HepG2 (cell line): ENCODE results near the gene UQCRC2. TPM values are rescaled to one million over a fixed set of nuclear protein-coding genes. Genes with fewer than 3 reads are reported as not detected.
A peak's percentile ranks its signal among the peaks of the same experiment; 100 is the strongest.
"Not testable (repeated sequence)": the region's sequence is repeated elsewhere in the genome, so short reads cannot be mapped to it uniquely, and the experiment has no call there.

Source experiments
- ATAC-seq: fragments of 200-7000 bp; cut with Tn5 transposase; 3 replicates; pipeline ENCODE4 v1.9.1; 2020; ENCODE audit warnings: mild to moderate bottlenecking, moderate library complexity
- BruUV-seq: library from RNA; stranded (reverse); fragments of 400-500 nt; replicated peaks from 2 replicates; lab custom pipeline; 2021; lab: Mats Ljungman, UMichigan
- CTCF ChIA-PET: fragments of 300-600 bp; formaldehyde crosslinking; extraction: SDS; loops from one replicate; lab custom pipeline; 2021; ENCODE audit warnings: low total read pairs, inconsistent platforms, low intra/inter-chr PET ratio; lab: Yijun Ruan, JAX
- POLR2A ChIA-PET: fragments of 350-600 bp; sonication (Branson Sonifier 250); formaldehyde crosslinking; loops from one replicate; lab custom pipeline; 2020; ENCODE audit warnings: antibody characterized with exemption, inconsistent platforms; lab: Yijun Ruan, JAX
- DNase-seq: peaks from one replicate; pipeline ENCODE4 v3.0.0-alpha.2; 2015; ENCODE audit warnings: low spot score
- FAIRE-seq: peaks from 3 replicates; lab custom pipeline; 2011; peaks lifted over from hg19 to GRCh38; lab: Jason Lieb, UNC
- H2AFZ ChIP-seq: one replicate; pipeline ENCODE4 v1.6.1; 2011; ENCODE audit warnings: low read length, inconsistent platforms
- H3K27ac ChIP-seq: fragments of 300-600 bp; 3 replicates; pipeline ENCODE4 v1.8.0; 2011; ENCODE audit warnings: mixed run types, mild to moderate bottlenecking, mixed read lengths, low read length, inconsistent platforms; ENCODE audit not compliant: insufficient read depth; ENCODE audit errors: extremely low read length
- H3K27me3 ChIP-seq, 2 experiments: fragments of 200-600 bp in 1 of 2; 2 replicates in 1 of 2; 3 replicates in 1 of 2; pipeline versions ENCODE4 v1.6.0 to v1.8.0; 2011; ENCODE audit warnings: low read length in 2 of 2, mild to moderate bottlenecking in 2 of 2, moderate library complexity in 2 of 2, inconsistent platforms in 1 of 2; ENCODE audit not compliant: insufficient read depth in 2 of 2, control insufficient read depth in 1 of 2
- H3K36me3 ChIP-seq, 2 experiments: fragments of 200-600 bp in 1 of 2; replicated peaks in 1 of 2; 2 replicates in 1 of 2; 3 replicates in 1 of 2; pipeline versions ENCODE4 v1.5.1 to v1.8.0; 2011; ENCODE audit warnings: low read length in 2 of 2, inconsistent platforms in 1 of 2; ENCODE audit not compliant: insufficient read depth in 2 of 2, control insufficient read depth in 1 of 2
- H3K4me1 ChIP-seq: 2 replicates; pipeline ENCODE4 v1.5.1; 2012; ENCODE audit warnings: low read length, inconsistent platforms; ENCODE audit not compliant: insufficient read depth
- H3K4me2 ChIP-seq: 2 replicates; pipeline ENCODE4 v1.6.0; 2011; ENCODE audit warnings: low read depth, low read length, inconsistent platforms
- H3K4me3 ChIP-seq, 3 experiments: fragments of 200-600 bp in 1 of 3; sonication (generic), shearing (Covaris generic) in 1 of 3; replicated peaks in 1 of 3; 2 replicates each; pipeline ENCODE4 v1.5.1; 2011 to 2016; ENCODE audit warnings: low read length in 3 of 3, inconsistent platforms in 2 of 3, low read depth in 2 of 3, mild to moderate bottlenecking in 2 of 3, control low read depth in 1 of 3, mixed read lengths in 1 of 3; ENCODE audit not compliant: insufficient read depth in 1 of 3
- H3K79me2 ChIP-seq: one replicate; pipeline ENCODE4 v1.6.1; 2011; ENCODE audit warnings: low read length, inconsistent platforms; ENCODE audit not compliant: insufficient read depth
- H3K9ac ChIP-seq: 2 replicates; pipeline ENCODE4 v1.6.0; 2011; ENCODE audit warnings: mild to moderate bottlenecking, low read depth, low read length, inconsistent platforms; ENCODE audit not compliant: insufficient read depth
- H3K9me3 ChIP-seq: 2 replicates; pipeline ENCODE4 v1.5.1; 2012; ENCODE audit warnings: mild to moderate bottlenecking, low read length
- H4K20me1 ChIP-seq: 2 replicates; pipeline ENCODE4 v1.6.0; 2011; ENCODE audit warnings: inconsistent platforms, mild to moderate bottlenecking, low read length, moderate library complexity; ENCODE audit not compliant: insufficient read depth
- ISX ChIP-seq: sonication (generic); formaldehyde crosslinking; conservative IDR thresholded peaks from 2 replicates; pipeline ENCODE4 v1.5.0; 2020; ENCODE audit warnings: missing genetic modification reagents
- ONECUT2 ChIP-seq: sonication (generic); formaldehyde crosslinking; IDR thresholded peaks from 2 replicates; pipeline ENCODE4 v1.4.0; 2020; ENCODE audit warnings: missing genetic modification reagents
- RORA ChIP-seq: sonication (generic); formaldehyde crosslinking; IDR thresholded peaks from 2 replicates; pipeline ENCODE4 v1.5.0; 2020; ENCODE audit warnings: mild to moderate bottlenecking, missing genetic modification reagents, moderate library complexity
- STAG1 ChIP-seq: sonication (generic); formaldehyde crosslinking; IDR thresholded peaks from 2 replicates; pipeline ENCODE4 v1.4.0; 2020; ENCODE audit warnings: missing genetic modification reagents
- ZNF17 ChIP-seq: sonication (generic); formaldehyde crosslinking; IDR thresholded peaks from 2 replicates; pipeline ENCODE4 v1.5.0; 2020; ENCODE audit warnings: mild to moderate bottlenecking, missing genetic modification reagents
- ZNF558 ChIP-seq: sonication (generic); formaldehyde crosslinking; IDR thresholded peaks from 2 replicates; pipeline ENCODE4 v1.9.0; 2022; ENCODE audit warnings: mild to moderate bottlenecking, missing genetic modification reagents, borderline replicate concordance
- ZNF674 ChIP-seq: sonication (generic); formaldehyde crosslinking; IDR thresholded peaks from 2 replicates; pipeline ENCODE4 v1.5.0; 2020; ENCODE audit warnings: low read depth, mild to moderate bottlenecking, missing genetic modification reagents
- ZNF761 ChIP-seq: sonication (generic); formaldehyde crosslinking; conservative IDR thresholded peaks from 2 replicates; pipeline ENCODE4 v1.4.0; 2020; ENCODE audit warnings: mild to moderate bottlenecking, missing genetic modification reagents
- WGBS: methylation state at CpG from one replicate; pipeline ENCODE4 v1.1.6; 2017; ENCODE audit warnings: low lambda C conversion rate; 5-methylcytosine and 5-hydroxymethylcytosine counted together
- in situ Hi-C: cut with HindIII; loops from 2 replicates; pipeline ENCODE4 v1.10.0; 2017; ENCODE audit warnings: low pct_unique_long_range_greater_than_20kb; ENCODE audit not compliant: extremely low pct_ligation_motif_present
- intact Hi-C: fragments of 100-400 bp; cut with micrococcal nuclease; formaldehyde crosslinking; loops from one replicate; pipeline ENCODE4 v1.10.0; 2022; ENCODE audit not compliant: unreplicated experiment
- polyA plus RNA-seq, 8 experiments: library from polyadenylated mRNA; depleted of rRNA in 3 of 8; stranded (reverse) in 7 of 8; unstranded in 1 of 8; fragments of >200 nt; fragmentation: Illumina TruSeq in 4 of 8; extraction: Trizol in 4 of 8; gene quantifications; 2 replicates each; pipeline versions ENCODE4 v1.2.1 to v1.2.3, GENCODE V29; 2011 to 2016; ENCODE audit warnings: low read depth in 4 of 8, missing spikeins in 1 of 8, mixed read lengths in 1 of 8; ENCODE audit not compliant: insufficient read depth in 1 of 8
- total RNA-seq, 5 experiments: library from RNA; depleted of rRNA; stranded (reverse); fragments of >200 nt; fragmentation: Illumina TruSeq; extraction: Trizol; gene quantifications; 2 replicates each; pipeline ENCODE4 v1.2.3, GENCODE V29; 2016; ENCODE audit warnings: low read depth in 1 of 5
- TF ChIP-seq, protein P1 (sequence below), 2 experiments: sonication (generic) in 1 of 2; formaldehyde crosslinking in 1 of 2; IDR thresholded peaks; 2 replicates each; pipeline versions ENCODE4 v1.5.1 to v1.6.1; 2011 to 2020; ENCODE audit warnings: borderline replicate concordance in 1 of 2, low read depth in 1 of 2, low read length in 1 of 2, mild to moderate bottlenecking in 1 of 2, missing genetic modification reagents in 1 of 2, moderate library complexity in 1 of 2

The UQCRC2 gene
- total and polyA plus RNA-seq, 2 of the 13 experiments (the other 11 are each of a cell fraction or from before 2014, with no cell fraction given) = 442 to 536 TPM

GRCh38 chr16:21952793-21953540 lies at the start of gene UQCRC2 (continued):
- TF ChIP-seq, protein P1, sequence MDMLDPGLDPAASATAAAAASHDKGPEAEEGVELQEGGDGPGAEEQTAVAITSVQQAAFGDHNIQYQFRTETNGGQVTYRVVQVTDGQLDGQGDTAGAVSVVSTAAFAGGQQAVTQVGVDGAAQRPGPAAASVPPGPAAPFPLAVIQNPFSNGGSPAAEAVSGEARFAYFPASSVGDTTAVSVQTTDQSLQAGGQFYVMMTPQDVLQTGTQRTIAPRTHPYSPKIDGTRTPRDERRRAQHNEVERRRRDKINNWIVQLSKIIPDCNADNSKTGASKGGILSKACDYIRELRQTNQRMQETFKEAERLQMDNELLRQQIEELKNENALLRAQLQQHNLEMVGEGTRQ (IDR thresholded peaks at IDR 0.05; ENCODE audit: low read depth, low read length) = 0 out of 2 replicates have a peak, but pooled peaks have one; percentile 4
- TF ChIP-seq, protein P1 (CRISPR knock-in tag; IDR thresholded peaks at IDR 0.05; ENCODE audit: borderline replicate concordance) = peak; percentile 95
- TF ChIP-seq ZNF674 = peak; percentile 84; the same call in 1 of the 2 replicates
- peak; percentile 96 for TF ChIP-seq ZNF558 (CRISPR knock-in tag)
- no peak; the same call in 1 of the 2 replicates for TF ChIP-seq STAG1 (CRISPR knock-in tag)
- TF ChIP-seq ZNF761 (CRISPR knock-in tag) = peak; percentile 87
- no peak; the same call in 1 of the 2 replicates for TF ChIP-seq ZNF17 (CRISPR knock-in tag)
- TF ChIP-seq RORA = 0 out of 2 replicates have a peak, but pooled peaks have one; percentile 15
- no peak; the same call in 1 of the 2 replicates for TF ChIP-seq ISX

GRCh38 chr16:21932650-21933049 lies 20.5 kb upstream of the UQCRC2 start:
- POLR2A ChIA-PET, H3K27me3 ChIP-seq, BruUV-seq, intact Hi-C loops, CTCF ChIA-PET, ATAC-seq, H4K20me1 ChIP-seq, H3K9ac ChIP-seq, H2AFZ ChIP-seq, DNase-seq, FAIRE-seq, H3K36me3 ChIP-seq, H3K79me2 ChIP-seq, H3K27ac ChIP-seq, H3K4me3 ChIP-seq, H3K4me2 ChIP-seq, H3K9me3 ChIP-seq, in situ Hi-C loops: not testable (repeated sequence)
- H3K4me1 ChIP-seq = peaks cover 42% of the 10 kb centered on the region
- 60% methylated on average over 4 of the region's 4 CpGs for WGBS
- 0 out of 2 replicates have a peak, but pooled peaks have one; percentile 37 for TF ChIP-seq ONECUT2 (CRISPR knock-in tag)
